Hepatocyte (in vitro differentiated cells): ENCODE results near the gene PSMB3.

Experiments used
- CTCF ChIP-seq: fragments of 200-600 bp; sonication (generic); IDR thresholded peaks from 2 replicates; pipeline ENCODE4 v1.5.1; 2016; ENCODE audit warnings: antibody characterized with exemption, mild to moderate bottlenecking; ENCODE audit not compliant: poor library complexity
- EZH2 ChIP-seq: fragments of 200-600 bp; sonication (generic); IDR thresholded peaks from 2 replicates; pipeline ENCODE4 v1.6.1; 2016; ENCODE audit warnings: antibody characterized with exemption, mild to moderate bottlenecking, borderline replicate concordance
- EZH2phosphoT487 ChIP-seq: fragments of 200-600 bp; sonication (generic); IDR thresholded peaks from one replicate; pipeline ENCODE4 v1.6.1; 2018; ENCODE audit warnings: antibody characterized with exemption, mild to moderate bottlenecking, low read depth, moderate library complexity; ENCODE audit not compliant: unreplicated experiment, severe bottlenecking

DNA sequence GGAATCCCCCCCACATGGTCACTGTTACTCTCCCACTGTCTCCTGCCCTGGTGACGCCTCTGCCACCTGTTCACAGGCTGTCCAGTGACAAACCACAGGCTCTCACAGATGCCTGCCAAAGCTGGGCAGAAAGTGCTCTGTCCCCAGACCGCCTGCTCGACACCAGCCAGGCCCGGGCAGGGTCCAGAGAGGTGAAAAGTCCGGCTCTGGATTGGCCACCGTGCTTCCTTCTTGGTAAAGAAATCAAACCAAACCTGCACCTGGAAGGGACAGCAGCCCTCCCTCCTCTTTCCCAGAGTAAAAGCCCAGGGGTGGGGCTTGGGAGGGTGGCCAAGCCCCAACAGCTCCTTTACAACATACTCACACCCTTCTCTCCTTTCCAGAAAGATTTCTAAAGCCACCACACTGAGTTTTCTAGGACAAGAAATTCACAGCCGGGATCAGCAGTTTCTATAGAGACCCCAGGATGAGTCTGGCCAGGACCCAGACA is 10.6 kb upstream of the PSMB3 start:
- TF ChIP-seq CTCF (no peak), EZH2 (no peak), EZH2phosphoT487 (no peak)
